ENCODE results near the gene MSH3. TPM values are rescaled to one million over a fixed set of nuclear protein-coding genes. Genes with fewer than 3 reads are reported as not detected.

The MSH3 gene
- total and polyA plus RNA-seq, 2 donors from 2014 or later: 7.0 to 22.1 TPM

- TF ChIP-seq CTCF (IDR thresholded peaks at IDR 0.05; ENCODE audit: borderline replicate concordance, extremely low read depth, insufficient read depth): no peak
- no peak overlapping the region for H3K9ac ChIP-seq (ENCODE audit: low read length in 3 of 3)
- peaks cover 0 to 3% (median 3%) of the 10 kb centered on the region in 3 donors for H3K36me3 ChIP-seq (ENCODE audit: control insufficient read depth in 2 of 3, insufficient read depth in 3 of 3, low read length in 3 of 3)
- FAIRE-seq (no peak), DNase-seq (no peak)
- H3K9me3 ChIP-seq (ENCODE audit: control insufficient read depth in 2 of 3, insufficient read depth in 1 of 3, low read length in 3 of 3): no peaks in the 10 kb centered on the region
- H3K4me1 ChIP-seq (ENCODE audit: control insufficient read depth in 2 of 3, insufficient read depth in 2 of 3, low read depth in 1 of 3, low read length in 3 of 3): no peaks in the 10 kb centered on the region
- H3K27ac ChIP-seq (ENCODE audit: low read depth in 2 of 2, low read length in 2 of 2): no peak overlapping the region
- no peaks in the 10 kb centered on the region for H3K27me3 ChIP-seq (ENCODE audit: control insufficient read depth, insufficient read depth, low read length)
- intact Hi-C loops (cut with DNase I): no loop called here
- no peak overlapping the region for H3K4me3 ChIP-seq (ENCODE audit: low read length in 3 of 3)
Observed at GRCh38 chr5:80799573-80799972, 145.1 kb downstream of the MSH3 start.

- TF ChIP-seq CTCF (IDR thresholded peaks at IDR 0.05; ENCODE audit: borderline replicate concordance, extremely low read depth, insufficient read depth): no peak
- DNase-seq (peak in 1 of 5 donors; percentile 21), FAIRE-seq (no peak)
- H3K9ac ChIP-seq (ENCODE audit: low read length in 3 of 3): no peak overlapping the region
- H3K27ac ChIP-seq (ENCODE audit: low read depth in 2 of 2, low read length in 2 of 2): no peak overlapping the region
- no peak overlapping the region for H3K4me3 ChIP-seq (ENCODE audit: low read length in 3 of 3)
- H3K27me3 ChIP-seq (ENCODE audit: control insufficient read depth, insufficient read depth, low read length): no peaks in the 10 kb centered on the region
- intact Hi-C loops (cut with DNase I): no loop called here
- H3K36me3 ChIP-seq (ENCODE audit: control insufficient read depth in 2 of 3, insufficient read depth in 3 of 3, low read length in 3 of 3): peaks cover 0 to 3% (median 0%) of the 10 kb centered on the region in 3 donors
- no peaks in the 10 kb centered on the region for H3K9me3 ChIP-seq (ENCODE audit: control insufficient read depth in 2 of 3, insufficient read depth in 1 of 3, low read length in 3 of 3)
- H3K4me1 ChIP-seq (ENCODE audit: control insufficient read depth in 2 of 3, insufficient read depth in 2 of 3, low read depth in 1 of 3, low read length in 3 of 3): no peaks in the 10 kb centered on the region
Observed at GRCh38 chr5:80804332-80804731, 149.9 kb downstream of the MSH3 start.

GRCh38 chr5:80805038-80805437 lies 150.6 kb downstream of the MSH3 start:
- peaks cover 0 to 3% (median 0%) of the 10 kb centered on the region in 3 donors for H3K36me3 ChIP-seq (ENCODE audit: control insufficient read depth in 2 of 3, insufficient read depth in 3 of 3, low read length in 3 of 3)
- H3K27ac ChIP-seq (ENCODE audit: low read depth in 2 of 2, low read length in 2 of 2): no peak overlapping the region
- H3K4me1 ChIP-seq (ENCODE audit: control insufficient read depth in 2 of 3, insufficient read depth in 2 of 3, low read depth in 1 of 3, low read length in 3 of 3): no peaks in the 10 kb centered on the region
- no peak overlapping the region for H3K9ac ChIP-seq (ENCODE audit: low read length in 3 of 3)
- no peaks in the 10 kb centered on the region for H3K27me3 ChIP-seq (ENCODE audit: control insufficient read depth, insufficient read depth, low read length)
- no peaks in the 10 kb centered on the region for H3K9me3 ChIP-seq (ENCODE audit: control insufficient read depth in 2 of 3, insufficient read depth in 1 of 3, low read length in 3 of 3)
- DNase-seq (no peak), FAIRE-seq (no peak)
- no peak for TF ChIP-seq CTCF (IDR thresholded peaks at IDR 0.05; ENCODE audit: borderline replicate concordance, extremely low read depth, insufficient read depth)
- intact Hi-C loops (cut with DNase I): no loop called here
- no peak overlapping the region for H3K4me3 ChIP-seq (ENCODE audit: low read length in 3 of 3)

- intact Hi-C loops (cut with DNase I): no loop called here
- peak; percentile 23 for FAIRE-seq
- Histone ChIP-seq H3K27me3 (ENCODE audit: control insufficient read depth, insufficient read depth, low read length) (no peaks in the 10 kb centered on the region), H3K27ac (ENCODE audit: low read depth in 2 of 2, low read length in 2 of 2) (no peak overlapping the region), H3K9ac (ENCODE audit: low read length in 3 of 3) (no peak overlapping the region), H3K9me3 (ENCODE audit: control insufficient read depth in 2 of 3, insufficient read depth in 1 of 3, low read length in 3 of 3) (no peaks in the 10 kb centered on the region), H3K4me3 (ENCODE audit: low read length in 3 of 3) (no peak overlapping the region), H3K36me3 (ENCODE audit: control insufficient read depth in 2 of 3, insufficient read depth in 3 of 3, low read length in 3 of 3) (peaks cover 0 to 5% (median 2%) of the 10 kb centered on the region in 3 donors), H3K4me1 (ENCODE audit: control insufficient read depth in 2 of 3, insufficient read depth in 2 of 3, low read depth in 1 of 3, low read length in 3 of 3) (no peaks in the 10 kb centered on the region)
- DNase-seq: no peak
- TF ChIP-seq CTCF (IDR thresholded peaks at IDR 0.05; ENCODE audit: borderline replicate concordance, extremely low read depth, insufficient read depth): no peak
Observed at GRCh38 chr5:80806929-80807328, 152.5 kb downstream of the MSH3 start.
